Measurements from ENCODE around the gene KLHDC7A. TPM values are rescaled to one million over a fixed set of nuclear protein-coding genes. Genes with fewer than 3 reads are reported as not detected.

Gene KLHDC7A
- total and polyA plus RNA-seq, 10 of the 15 experiments (the other 5 are each of a cell fraction or from before 2014, with no cell fraction given): not detected

- no peak overlapping the region for H3K4me3 ChIP-seq
- in situ Hi-C loops (cut with MboI): no loop called here
- BruUV-seq (replicated peaks): no TSS peak
- H3K27ac ChIP-seq (ENCODE audit: control insufficient read depth, insufficient read depth): no peak overlapping the region
- CTCF ChIA-PET: no interaction called here
- intact Hi-C loops (cut with micrococcal nuclease; ENCODE audit: unreplicated experiment): no loop called here
- FAIRE-seq: no peak
- TF ChIP-seq BRCA1 (IDR thresholded peaks at IDR 0.05; ENCODE audit: low read depth, low read length) (no peak), IRF4 (IDR thresholded peaks at IDR 0.05; ENCODE audit: low read depth, low read length) (no peak), SUPT20H (IDR thresholded peaks at IDR 0.05; ENCODE audit: borderline replicate concordance, control insufficient read depth, low read depth, low read length) (no peak), ZNF207 (IDR thresholded peaks at IDR 0.05; ENCODE audit: borderline replicate concordance) (no peak), TBL1XR1 (IDR thresholded peaks at IDR 0.05; ENCODE audit: low read depth, low read length) (no peak), HSF1 (IDR thresholded peaks at IDR 0.05; ENCODE audit: low read depth, low read length) (no peak)
- TF ChIP-seq, protein P1, sequence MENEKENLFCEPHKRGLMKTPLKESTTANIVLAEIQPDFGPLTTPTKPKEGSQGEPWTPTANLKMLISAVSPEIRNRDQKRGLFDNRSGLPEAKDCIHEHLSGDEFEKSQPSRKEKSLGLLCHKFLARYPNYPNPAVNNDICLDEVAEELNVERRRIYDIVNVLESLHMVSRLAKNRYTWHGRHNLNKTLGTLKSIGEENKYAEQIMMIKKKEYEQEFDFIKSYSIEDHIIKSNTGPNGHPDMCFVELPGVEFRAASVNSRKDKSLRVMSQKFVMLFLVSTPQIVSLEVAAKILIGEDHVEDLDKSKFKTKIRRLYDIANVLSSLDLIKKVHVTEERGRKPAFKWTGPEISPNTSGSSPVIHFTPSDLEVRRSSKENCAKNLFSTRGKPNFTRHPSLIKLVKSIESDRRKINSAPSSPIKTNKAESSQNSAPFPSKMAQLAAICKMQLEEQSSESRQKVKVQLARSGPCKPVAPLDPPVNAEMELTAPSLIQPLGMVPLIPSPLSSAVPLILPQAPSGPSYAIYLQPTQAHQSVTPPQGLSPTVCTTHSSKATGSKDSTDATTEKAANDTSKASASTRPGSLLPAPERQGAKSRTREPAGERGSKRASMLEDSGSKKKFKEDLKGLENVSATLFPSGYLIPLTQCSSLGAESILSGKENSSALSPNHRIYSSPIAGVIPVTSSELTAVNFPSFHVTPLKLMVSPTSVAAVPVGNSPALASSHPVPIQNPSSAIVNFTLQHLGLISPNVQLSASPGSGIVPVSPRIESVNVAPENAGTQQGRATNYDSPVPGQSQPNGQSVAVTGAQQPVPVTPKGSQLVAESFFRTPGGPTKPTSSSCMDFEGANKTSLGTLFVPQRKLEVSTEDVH (IDR thresholded peaks at IDR 0.05; ENCODE audit: low read depth, partially characterized antibody): no peak
- TF ChIP-seq, protein P2, sequence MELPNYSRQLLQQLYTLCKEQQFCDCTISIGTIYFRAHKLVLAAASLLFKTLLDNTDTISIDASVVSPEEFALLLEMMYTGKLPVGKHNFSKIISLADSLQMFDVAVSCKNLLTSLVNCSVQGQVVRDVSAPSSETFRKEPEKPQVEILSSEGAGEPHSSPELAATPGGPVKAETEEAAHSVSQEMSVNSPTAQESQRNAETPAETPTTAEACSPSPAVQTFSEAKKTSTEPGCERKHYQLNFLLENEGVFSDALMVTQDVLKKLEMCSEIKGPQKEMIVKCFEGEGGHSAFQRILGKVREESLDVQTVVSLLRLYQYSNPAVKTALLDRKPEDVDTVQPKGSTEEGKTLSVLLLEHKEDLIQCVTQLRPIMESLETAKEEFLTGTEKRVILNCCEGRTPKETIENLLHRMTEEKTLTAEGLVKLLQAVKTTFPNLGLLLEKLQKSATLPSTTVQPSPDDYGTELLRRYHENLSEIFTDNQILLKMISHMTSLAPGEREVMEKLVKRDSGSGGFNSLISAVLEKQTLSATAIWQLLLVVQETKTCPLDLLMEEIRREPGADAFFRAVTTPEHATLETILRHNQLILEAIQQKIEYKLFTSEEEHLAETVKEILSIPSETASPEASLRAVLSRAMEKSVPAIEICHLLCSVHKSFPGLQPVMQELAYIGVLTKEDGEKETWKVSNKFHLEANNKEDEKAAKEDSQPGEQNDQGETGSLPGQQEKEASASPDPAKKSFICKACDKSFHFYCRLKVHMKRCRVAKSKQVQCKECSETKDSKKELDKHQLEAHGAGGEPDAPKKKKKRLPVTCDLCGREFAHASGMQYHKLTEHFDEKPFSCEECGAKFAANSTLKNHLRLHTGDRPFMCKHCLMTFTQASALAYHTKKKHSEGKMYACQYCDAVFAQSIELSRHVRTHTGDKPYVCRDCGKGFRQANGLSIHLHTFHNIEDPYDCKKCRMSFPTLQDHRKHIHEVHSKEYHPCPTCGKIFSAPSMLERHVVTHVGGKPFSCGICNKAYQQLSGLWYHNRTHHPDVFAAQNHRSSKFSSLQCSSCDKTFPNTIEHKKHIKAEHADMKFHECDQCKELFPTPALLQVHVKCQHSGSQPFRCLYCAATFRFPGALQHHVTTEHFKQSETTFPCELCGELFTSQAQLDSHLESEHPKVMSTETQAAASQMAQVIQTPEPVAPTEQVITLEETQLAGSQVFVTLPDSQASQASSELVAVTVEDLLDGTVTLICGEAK (IDR thresholded peaks at IDR 0.05; ENCODE audit: borderline replicate concordance): no peak
- H3K9me3 ChIP-seq (replicated peaks; ENCODE audit: control insufficient read depth, insufficient read depth, low read length): no peaks in the 10 kb centered on the region
- H3K9ac ChIP-seq (ENCODE audit: control insufficient read depth, insufficient read depth, low read length): no peak overlapping the region
- SMC1A ChIA-PET (ENCODE audit: uncharacterized antibody, unreplicated experiment): no interaction called here
- H3K4me2 ChIP-seq (ENCODE audit: control insufficient read depth, insufficient read depth): no peak overlapping the region
- no peaks in the 10 kb centered on the region for H3K79me2 ChIP-seq (ENCODE audit: control insufficient read depth, insufficient read depth, low read length)
- RAD21 ChIA-PET (ENCODE audit: unreplicated experiment): no interaction called here
- H3K4me1 ChIP-seq (ENCODE audit: control insufficient read depth, insufficient read depth, low read length): no peaks in the 10 kb centered on the region
- 15% methylated on average over 11 of the region's 11 CpGs for WGBS (ENCODE audit: insufficient coverage, insufficient replicate concordance, low lambda C conversion rate, missing lambda C conversion rate)
- no peaks in the 10 kb centered on the region for H3K36me3 ChIP-seq (ENCODE audit: control insufficient read depth in 2 of 2, insufficient read depth in 2 of 2, low read length in 1 of 2)
- H2AFZ ChIP-seq (ENCODE audit: control insufficient read depth, low read depth, low read length): no peak overlapping the region
- no peak for ATAC-seq
- H3K27me3 ChIP-seq (replicated peaks in 1 of 2; ENCODE audit: control insufficient read depth in 2 of 2, insufficient read depth in 2 of 2, low read length in 1 of 2): no peaks in the 10 kb centered on the region
- H4K20me1 ChIP-seq (ENCODE audit: control insufficient read depth, insufficient read depth): no peaks in the 10 kb centered on the region
- POLR2A ChIA-PET: no interaction called here
- DNase-seq (ENCODE audit: low read depth, low spot score): no peak
These were observed 36.9 kb upstream of the KLHDC7A start for GRCh38 chr1:18443587-18444520.

All from GM12878 (cell line).